ENCODE data around the gene CUTC.

Gene CUTC

DNA sequence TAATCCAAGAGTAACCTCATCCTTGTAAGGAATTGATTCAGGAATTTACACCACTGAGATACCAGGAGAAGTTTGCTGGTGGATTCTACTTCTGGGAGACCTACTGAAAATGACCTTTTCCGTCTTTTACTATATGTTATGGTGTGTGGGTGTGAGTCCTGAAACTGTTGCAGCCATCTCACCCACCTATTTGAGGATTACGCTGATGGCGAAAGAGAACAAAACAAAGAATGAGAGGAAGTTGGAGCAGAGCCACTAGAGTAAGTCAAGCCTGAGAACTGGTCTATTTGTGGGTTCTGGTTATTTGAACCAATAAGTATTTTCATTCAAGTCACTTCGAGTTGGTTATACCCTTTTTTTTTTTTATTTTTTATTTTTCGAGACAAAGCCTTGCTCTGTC lies 37.7 kb downstream of the CUTC start:
- FAIRE-seq (no peak), DNase-seq (ENCODE audit: insufficient read length, low spot score) (no peak)
- TF ChIP-seq, protein P1, sequence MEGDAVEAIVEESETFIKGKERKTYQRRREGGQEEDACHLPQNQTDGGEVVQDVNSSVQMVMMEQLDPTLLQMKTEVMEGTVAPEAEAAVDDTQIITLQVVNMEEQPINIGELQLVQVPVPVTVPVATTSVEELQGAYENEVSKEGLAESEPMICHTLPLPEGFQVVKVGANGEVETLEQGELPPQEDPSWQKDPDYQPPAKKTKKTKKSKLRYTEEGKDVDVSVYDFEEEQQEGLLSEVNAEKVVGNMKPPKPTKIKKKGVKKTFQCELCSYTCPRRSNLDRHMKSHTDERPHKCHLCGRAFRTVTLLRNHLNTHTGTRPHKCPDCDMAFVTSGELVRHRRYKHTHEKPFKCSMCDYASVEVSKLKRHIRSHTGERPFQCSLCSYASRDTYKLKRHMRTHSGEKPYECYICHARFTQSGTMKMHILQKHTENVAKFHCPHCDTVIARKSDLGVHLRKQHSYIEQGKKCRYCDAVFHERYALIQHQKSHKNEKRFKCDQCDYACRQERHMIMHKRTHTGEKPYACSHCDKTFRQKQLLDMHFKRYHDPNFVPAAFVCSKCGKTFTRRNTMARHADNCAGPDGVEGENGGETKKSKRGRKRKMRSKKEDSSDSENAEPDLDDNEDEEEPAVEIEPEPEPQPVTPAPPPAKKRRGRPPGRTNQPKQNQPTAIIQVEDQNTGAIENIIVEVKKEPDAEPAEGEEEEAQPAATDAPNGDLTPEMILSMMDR (IDR thresholded peaks at IDR 0.05; ENCODE audit: insufficient read depth, missing control alignments): no peak

DNA sequence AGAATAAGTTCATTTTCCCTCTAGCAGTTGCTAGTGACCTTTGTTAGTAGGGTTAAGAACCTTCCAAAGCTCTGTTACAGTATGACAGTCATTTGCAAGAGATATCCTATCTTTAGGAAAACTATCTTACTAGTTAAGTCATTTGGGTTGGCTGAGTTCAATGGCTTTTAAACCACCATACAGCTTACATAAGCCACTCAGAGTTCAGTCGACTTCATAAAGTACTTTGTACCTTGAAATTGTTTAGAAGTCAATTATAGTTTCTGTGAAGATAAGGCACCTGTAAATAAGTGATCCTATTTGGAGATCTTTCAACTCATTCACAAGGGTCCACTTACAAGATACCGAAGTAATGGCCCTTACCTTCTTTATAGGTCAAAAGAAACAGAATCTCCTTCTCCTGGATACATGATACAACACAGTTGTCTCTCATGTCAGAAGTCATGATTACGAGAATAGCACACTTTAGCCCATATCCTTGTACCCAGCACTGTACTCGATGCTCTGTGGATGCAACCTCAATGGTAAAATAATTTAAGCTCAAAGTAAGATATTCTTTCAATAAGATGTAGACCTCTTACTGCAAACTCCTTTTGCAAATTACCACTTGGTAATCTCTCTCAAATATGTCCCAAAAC lies 38.5 kb downstream of the CUTC start:
- TF ChIP-seq, protein P1 (IDR thresholded peaks at IDR 0.05; ENCODE audit: insufficient read depth, missing control alignments): no peak
- FAIRE-seq: no peak
- no peak for DNase-seq (ENCODE audit: insufficient read length, low spot score)

DNA sequence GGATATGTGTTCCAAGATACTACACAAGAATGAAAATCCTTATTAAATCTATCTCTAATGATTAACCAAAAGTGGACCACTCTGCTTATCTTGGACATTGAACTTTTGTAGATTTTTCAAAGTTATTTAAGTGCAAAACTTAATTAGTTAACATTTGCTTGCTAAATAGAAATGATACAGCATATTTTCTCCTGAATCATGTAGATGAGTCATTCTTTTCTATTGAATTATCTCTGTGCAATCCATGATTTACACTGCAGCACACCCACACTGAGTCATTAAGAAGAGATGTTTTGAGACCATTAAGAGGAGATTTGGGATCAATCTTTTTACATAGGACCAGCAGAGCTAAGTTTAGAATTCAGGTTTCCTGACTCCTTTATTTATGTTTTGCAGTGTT lies 43.8 kb downstream of the CUTC start:
- TF ChIP-seq, protein P1 (IDR thresholded peaks at IDR 0.05; ENCODE audit: insufficient read depth, missing control alignments): no peak
- no peak for DNase-seq (ENCODE audit: insufficient read length, low spot score)
- no peak for FAIRE-seq

DNA sequence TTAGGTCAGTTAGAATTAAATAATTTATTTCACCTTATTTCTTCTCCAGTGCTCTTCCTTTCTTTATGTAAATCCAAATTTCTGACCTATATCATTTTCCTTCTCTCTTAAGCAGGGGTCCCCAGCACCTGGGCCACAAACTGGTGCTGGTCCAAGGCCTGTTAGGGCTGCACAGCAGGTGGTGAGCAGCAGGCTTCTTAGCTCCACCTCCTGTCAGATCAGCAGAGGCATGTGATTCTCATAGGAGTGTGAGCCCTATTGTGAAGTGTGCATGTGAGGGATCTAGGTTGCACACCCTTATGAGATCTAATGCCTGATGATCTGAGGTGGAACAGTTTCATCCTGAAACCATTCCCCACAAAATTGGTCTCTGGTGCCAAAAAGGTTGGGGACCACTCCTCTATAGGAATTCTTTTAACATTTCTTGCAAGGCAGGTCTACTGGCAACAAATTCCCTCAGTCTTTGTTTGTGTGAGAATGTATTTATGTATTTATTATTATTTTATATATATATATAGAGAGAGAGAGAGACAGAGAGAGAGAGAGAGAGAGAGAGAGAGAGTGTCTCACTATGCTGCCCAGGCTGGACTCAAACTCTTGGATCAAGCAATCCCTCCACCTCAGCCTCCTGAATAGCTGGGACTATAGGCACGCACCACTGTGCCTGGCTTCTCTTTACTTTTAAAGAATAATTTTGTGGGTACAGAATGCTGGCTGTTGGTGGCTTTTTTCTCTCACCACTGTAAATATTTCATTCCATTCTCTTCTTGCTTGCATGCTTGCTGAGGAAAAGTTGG lies 46.1 kb downstream of the CUTC start:
- FAIRE-seq: no peak
- no peak for DNase-seq (ENCODE audit: insufficient read length, low spot score)

DNA sequence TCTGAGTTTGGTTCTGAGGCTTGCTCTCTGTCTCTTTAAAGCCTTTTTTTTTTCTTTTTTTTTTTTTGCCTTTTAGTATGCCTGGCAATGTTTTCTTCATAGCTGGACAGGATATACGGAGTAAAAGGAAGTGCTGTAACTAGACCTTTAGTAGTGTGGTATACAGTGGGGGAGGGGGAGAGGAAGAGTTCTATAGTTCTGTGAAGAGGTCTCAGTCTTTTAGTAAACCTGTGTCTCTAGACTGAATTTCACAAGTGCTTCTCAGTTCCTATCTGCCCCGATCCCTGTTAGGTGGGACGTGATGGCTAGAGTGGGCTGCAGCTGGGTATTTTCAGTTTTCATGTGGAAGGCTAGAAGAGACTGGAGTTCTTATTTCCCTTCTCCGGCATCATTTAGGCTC lies 47.3 kb downstream of the CUTC start:
- TF ChIP-seq, protein P1 (IDR thresholded peaks at IDR 0.05; ENCODE audit: insufficient read depth, missing control alignments): no peak
- no peak for FAIRE-seq
- DNase-seq (ENCODE audit: insufficient read length, low spot score): no peak

More for the DNA sequence above, 46.1 kb downstream of the CUTC start:
- TF ChIP-seq, protein P1 (IDR thresholded peaks at IDR 0.05; ENCODE audit: insufficient read depth, missing control alignments): no peak

DNA sequence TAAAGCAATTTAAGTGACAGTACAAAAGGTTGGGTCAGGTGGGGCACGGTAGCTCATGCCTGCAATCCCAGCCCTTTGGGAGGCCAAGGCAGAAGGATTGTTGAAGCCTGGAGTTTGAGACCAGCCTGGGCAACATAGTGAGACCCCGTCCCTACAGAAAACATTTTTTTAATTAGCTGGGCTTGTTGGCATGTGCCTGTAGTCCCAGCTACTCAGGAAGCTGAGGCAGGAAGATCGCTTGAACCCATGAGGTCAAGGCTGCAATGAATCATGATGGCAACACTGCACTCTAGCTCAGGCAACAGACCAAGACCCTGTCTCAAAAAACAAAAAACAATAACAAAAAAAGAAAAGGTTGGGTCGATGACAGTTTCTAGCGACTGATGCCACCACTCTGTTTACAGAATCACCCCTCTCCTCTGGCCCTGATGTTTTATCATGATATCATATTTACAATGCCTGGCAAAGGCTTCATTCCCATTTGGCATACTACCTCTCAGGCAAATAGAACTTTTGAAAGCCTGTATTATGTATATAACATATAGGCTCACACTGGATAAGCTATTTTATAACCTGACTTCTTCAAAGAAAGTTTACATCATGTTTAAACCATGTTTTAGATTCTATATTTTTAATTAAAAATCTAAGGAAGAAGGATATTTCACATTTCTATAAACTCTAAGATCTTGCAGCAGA lies 49.8 kb downstream of the CUTC start:
- FAIRE-seq (no peak), DNase-seq (ENCODE audit: insufficient read length, low spot score) (no peak)
- TF ChIP-seq, protein P1 (IDR thresholded peaks at IDR 0.05; ENCODE audit: insufficient read depth, missing control alignments): no peak

Data from D721Med (cell line).